ENCODE measurements around the gene FAM184A. TPM values are rescaled to one million over a fixed set of nuclear protein-coding genes. Genes with fewer than 3 reads are reported as not detected.

FAM184A gene
- total and polyA plus RNA-seq, 9 of the 15 experiments (the other 6 are each of a cell fraction or from before 2014, with no cell fraction given): 6.4 to 18.7 (median 13.1) TPM

GRCh38 chr6:119084784-119085183, 6.3 kb upstream of the FAM184A start (continued):
- TF ChIP-seq ZNF518B (CRISPR knock-in tag; IDR thresholded peaks at IDR 0.05): no peak

- Histone ChIP-seq H3K79me2 (ENCODE audit: control insufficient read depth, insufficient read depth, low read length) (peaks cover 2% of the 10 kb centered on the region; the same call in 2 of the 3 replicates), H3K9ac (ENCODE audit: insufficient read depth in 1 of 2, low read depth in 2 of 2, low read length in 2 of 2) (no peak overlapping the region), H3K27me3 (ENCODE audit: control insufficient read depth in 2 of 2, insufficient read depth in 2 of 2, low read length in 2 of 2) (no peaks in the 10 kb centered on the region), H3K4me1 (replicated peaks in 1 of 2; ENCODE audit: control insufficient read depth in 2 of 2, insufficient read depth in 2 of 2, low read length in 2 of 2) (peaks cover 8 to 10% of the 10 kb centered on the region in 2 experiments; a peak in 3 of 5 replicates), H3K36me3 (ENCODE audit: control insufficient read depth, insufficient read depth, low read length) (no peaks in the 10 kb centered on the region), H3K4me3 (no peak overlapping the region), H4K20me1 (replicated peaks; ENCODE audit: control insufficient read depth, insufficient read depth, low read length) (no peaks in the 10 kb centered on the region), H2AFZ (ENCODE audit: low read depth, low read length) (no peak overlapping the region), H3K27ac (ENCODE audit: extremely low read depth, low read depth, low read length) (no peak overlapping the region), H3K9me3 (replicated peaks; ENCODE audit: control insufficient read depth, insufficient read depth, low read depth, low read length) (peaks cover 4% of the 10 kb centered on the region; the same call in 1 of the 2 replicates), H3K4me2 (ENCODE audit: insufficient read depth, low read length) (no peak overlapping the region), H3K9me1 (ENCODE audit: control insufficient read depth, insufficient read depth, low read length) (no peaks in the 10 kb centered on the region)
- no peak for DNase-seq (ENCODE audit: extremely low read depth in 1 of 4, low spot score in 3 of 4)
- intact Hi-C loops (cut with micrococcal nuclease): no loop called here
- POLR2A ChIA-PET: no interaction called here
- no peak for FAIRE-seq
- 15% methylated on average over 5 of the region's 5 CpGs for WGBS (ENCODE audit: insufficient coverage, low coverage, missing lambda C conversion rate)
- no TSS peak for BruUV-seq (replicated peaks)
- in situ Hi-C loops (cut with MboI): no loop called here
- CTCF ChIA-PET (ENCODE audit: low intra/inter-chr PET ratio): no interaction called here
- ATAC-seq: no peak
- TF ChIP-seq XRCC3 (IDR thresholded peaks at IDR 0.05): 0 out of 2 replicates have a peak, but pooled peaks have one; percentile 37
- no peak for TF ChIP-seq PATZ1 (CRISPR knock-in tag; IDR thresholded peaks at IDR 0.05; ENCODE audit: borderline replicate concordance)
- TF ChIP-seq PHF21A (IDR thresholded peaks at IDR 0.05; ENCODE audit: borderline replicate concordance, low read depth): no peak
- TF ChIP-seq CBX5 (IDR thresholded peaks at IDR 0.05; ENCODE audit: borderline replicate concordance, low read depth): peak; percentile 98
- TF ChIP-seq ZNF165 (CRISPR knock-in tag; IDR thresholded peaks at IDR 0.05; ENCODE audit: borderline replicate concordance): no peak
- peak; percentile 96 for TF ChIP-seq TRIM28 (IDR thresholded peaks at IDR 0.05)
- TF ChIP-seq RFX1 (IDR thresholded peaks at IDR 0.05): 0 out of 2 replicates have a peak, but pooled peaks have one; percentile 7
- TF ChIP-seq GTF3C2 (IDR thresholded peaks at IDR 0.05; ENCODE audit: borderline replicate concordance, extremely low read depth, insufficient read length): no peak
- no peak for TF ChIP-seq NR2F6 (CRISPR knock-in tag; IDR thresholded peaks at IDR 0.05)
- TF ChIP-seq CBX1 (IDR thresholded peaks at IDR 0.05; ENCODE audit: low read depth): peak; percentile 93
These were observed 4.5 kb upstream of the FAM184A start for GRCh38 chr6:119083007-119083406.

Measured in K562 (cell line).